Body of pancreas (tissue), 4 donors: ENCODE data around the gene OR11A1.

Experiments
- CTCF ChIP-seq, 7 experiments: fragments of 450-650 bp in 4 of 7; fragments of 200-600 bp in 3 of 7; sonication (generic) in 3 of 7; IDR thresholded peaks; one replicate each; pipeline ENCODE4 v1.5.1; 2016 to 2019; ENCODE audit warnings: antibody characterized with exemption in 7 of 7
- POLR2A ChIP-seq, 3 donors: fragments of 450-650 bp; IDR thresholded peaks; one replicate each; pipeline ENCODE4 v1.6.1; 2016; ENCODE audit warnings: antibody characterized with exemption in 3 of 3, mild to moderate bottlenecking in 2 of 3

- TF ChIP-seq CTCF (IDR thresholded peaks at IDR 0.05) (no peak), POLR2A (IDR thresholded peaks at IDR 0.05) (no peak)
These were observed 26.9 kb upstream of the OR11A1 start for GRCh38 chr6:29483735-29484134.
